ENCODE results near the gene TMEM214.

Gene TMEM214

GRCh38 chr2:27033253-27033852, 588 bp downstream of the TMEM214 start:
- no peak for DNase-seq
- in situ Hi-C loops (cut with HindIII; ENCODE audit: low pct_ligation_motif_present, low pct_unique_long_range_greater_than_20kb, low sequenced_read_pairs), result no loop called here

- in situ Hi-C loops (cut with HindIII; ENCODE audit: low pct_ligation_motif_present, low pct_unique_long_range_greater_than_20kb, low sequenced_read_pairs), result no loop called here
Measured at GRCh38 chr2:27038012-27038411, 5.2 kb downstream of the TMEM214 start.

GRCh38 chr2:27038631-27039339, 6.0 kb downstream of the TMEM214 start:
- no peak for DNase-seq
- in situ Hi-C loops (cut with HindIII; ENCODE audit: low pct_ligation_motif_present, low pct_unique_long_range_greater_than_20kb, low sequenced_read_pairs), result no loop called here

More at GRCh38 chr2:27038012-27038411, 5.2 kb downstream of the TMEM214 start:
- no peak for DNase-seq

- no peak for DNase-seq
- in situ Hi-C loops (cut with HindIII; ENCODE audit: low pct_ligation_motif_present, low pct_unique_long_range_greater_than_20kb, low sequenced_read_pairs), result no loop called here
Measured at GRCh38 chr2:27039426-27039825, 6.7 kb downstream of the TMEM214 start.

GRCh38 chr2:27039871-27040270, 7.1 kb downstream of the TMEM214 start:
- in situ Hi-C loops (cut with HindIII; ENCODE audit: low pct_ligation_motif_present, low pct_unique_long_range_greater_than_20kb, low sequenced_read_pairs), result no loop called here
- DNase-seq, result no peak

GRCh38 chr2:27040282-27040681, 7.5 kb downstream of the TMEM214 start:
- in situ Hi-C loops (cut with HindIII; ENCODE audit: low pct_ligation_motif_present, low pct_unique_long_range_greater_than_20kb, low sequenced_read_pairs), result no loop called here
- DNase-seq, result no peak

- DNase-seq, result no peak
- in situ Hi-C loops (cut with HindIII; ENCODE audit: low pct_ligation_motif_present, low pct_unique_long_range_greater_than_20kb, low sequenced_read_pairs), result no loop called here
Measured at GRCh38 chr2:27041752-27042151, 9.0 kb downstream of the TMEM214 start.

GRCh38 chr2:27042159-27042661, 9.4 kb downstream of the TMEM214 start:
- no peak for DNase-seq
- in situ Hi-C loops (cut with HindIII; ENCODE audit: low pct_ligation_motif_present, low pct_unique_long_range_greater_than_20kb, low sequenced_read_pairs), result no loop called here

- in situ Hi-C loops (cut with HindIII; ENCODE audit: low pct_ligation_motif_present, low pct_unique_long_range_greater_than_20kb, low sequenced_read_pairs), result no loop called here
- DNase-seq, result no peak
Measured at GRCh38 chr2:27042985-27043634, 10.3 kb downstream of the TMEM214 start.

- no peak for DNase-seq
- in situ Hi-C loops (cut with HindIII; ENCODE audit: low pct_ligation_motif_present, low pct_unique_long_range_greater_than_20kb, low sequenced_read_pairs), result no loop called here
Measured at GRCh38 chr2:27049422-27050280, 16.9 kb downstream of the TMEM214 start.

- peak; percentile 93 for DNase-seq
- in situ Hi-C loops (cut with HindIII; ENCODE audit: low pct_ligation_motif_present, low pct_unique_long_range_greater_than_20kb, low sequenced_read_pairs), result no loop called here
Measured at GRCh38 chr2:27050281-27050995, 17.7 kb downstream of the TMEM214 start.

- DNase-seq, result peak; percentile 93
- in situ Hi-C loops (cut with HindIII; ENCODE audit: low pct_ligation_motif_present, low pct_unique_long_range_greater_than_20kb, low sequenced_read_pairs), result no loop called here
Measured at GRCh38 chr2:27050996-27051901, 18.5 kb downstream of the TMEM214 start, which contains the start of gene AGBL5. TSS of gene AGBL5 (plus strand) at chr2:27051668. CDS start at chr2:27052959, 1,291 bp downstream.

- in situ Hi-C loops (cut with HindIII; ENCODE audit: low pct_ligation_motif_present, low pct_unique_long_range_greater_than_20kb, low sequenced_read_pairs), result no loop called here
- no peak for DNase-seq
Measured at GRCh38 chr2:27051902-27052645, 19.3 kb downstream of the TMEM214 start.

GRCh38 chr2:27053321-27053720, 20.6 kb downstream of the TMEM214 start:
- in situ Hi-C loops (cut with HindIII; ENCODE audit: low pct_ligation_motif_present, low pct_unique_long_range_greater_than_20kb, low sequenced_read_pairs), result no loop called here
- DNase-seq, result no peak

- in situ Hi-C loops (cut with HindIII; ENCODE audit: low pct_ligation_motif_present, low pct_unique_long_range_greater_than_20kb, low sequenced_read_pairs), result no loop called here
- no peak for DNase-seq
Measured at GRCh38 chr2:27053776-27054175, 21.0 kb downstream of the TMEM214 start.

- DNase-seq, result no peak
- in situ Hi-C loops (cut with HindIII; ENCODE audit: low pct_ligation_motif_present, low pct_unique_long_range_greater_than_20kb, low sequenced_read_pairs), result no loop called here
Measured at GRCh38 chr2:27054721-27055120, 22.0 kb downstream of the TMEM214 start.

- in situ Hi-C loops (cut with HindIII; ENCODE audit: low pct_ligation_motif_present, low pct_unique_long_range_greater_than_20kb, low sequenced_read_pairs), result no loop called here
Measured at GRCh38 chr2:27057184-27057583, 24.4 kb downstream of the TMEM214 start.

More at GRCh38 chr2:27057184-27057583, 24.4 kb downstream of the TMEM214 start:
- no peak for DNase-seq
